Measurements from ENCODE around the gene MEI4. TPM values are rescaled to one million over a fixed set of nuclear protein-coding genes. Genes with fewer than 3 reads are reported as not detected.

Gene MEI4
- total RNA-seq, 1 experiment from 2014 or later, result not detected

DNA sequence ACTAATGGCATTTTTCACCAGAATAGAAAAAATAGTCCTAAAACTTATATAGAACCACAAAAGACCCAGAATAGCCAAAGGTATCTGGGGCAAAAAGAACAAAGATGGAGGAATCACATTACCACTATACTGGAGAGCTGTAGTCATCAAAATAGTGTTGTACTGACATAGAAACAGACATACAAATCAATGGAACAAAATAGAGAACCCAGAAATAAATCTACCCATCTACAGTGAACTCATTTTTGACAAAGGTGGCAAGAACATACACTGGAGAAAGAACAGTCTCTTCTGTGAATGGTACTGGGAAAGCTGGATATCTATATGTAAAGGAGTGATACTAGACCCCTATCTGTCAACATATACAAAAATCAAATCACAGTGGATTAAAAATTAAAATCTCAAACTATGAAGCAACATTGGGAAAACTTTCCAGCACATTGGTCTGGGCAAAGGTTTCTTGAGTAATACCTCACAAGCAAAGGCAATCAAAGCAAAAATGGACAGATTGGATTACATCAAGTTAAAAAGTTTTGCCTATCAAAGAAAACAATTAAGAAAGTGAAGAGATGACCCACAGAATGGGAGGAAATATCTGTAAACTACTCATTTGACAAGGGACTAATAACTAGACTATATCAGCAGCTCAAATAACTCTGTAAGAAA lies 120.5 kb downstream of the MEI4 start:
- H3K36me3 ChIP-seq (ENCODE audit: control insufficient read depth in 1 of 2, insufficient read depth in 2 of 2, low read length in 2 of 2), result no peaks in the 10 kb centered on the region
- H3K9me2 ChIP-seq (ENCODE audit: insufficient read depth), result no peaks in the 10 kb centered on the region
- no peak overlapping the region for H3K27ac ChIP-seq (ENCODE audit: low read depth, low read length)
- H3K9ac ChIP-seq (ENCODE audit: low read length), result no peak overlapping the region
- H2AFZ ChIP-seq (ENCODE audit: low read depth, low read length, poor library complexity, severe bottlenecking), result no peak overlapping the region
- intact Hi-C loops (cut with micrococcal nuclease), result no loop called here
- H3K4me2 ChIP-seq (ENCODE audit: low read length), result no peak overlapping the region
- no peaks in the 10 kb centered on the region for H3K27me3 ChIP-seq (ENCODE audit: insufficient read depth, low read length)
- CTCF ChIA-PET, result no interaction called here
- no peaks in the 10 kb centered on the region for H3K9me3 ChIP-seq (ENCODE audit: control insufficient read depth in 1 of 2, insufficient read depth in 1 of 2, low read depth in 1 of 2, low read length in 2 of 2)
- BruUV-seq (replicated peaks), result no TSS peak
- H3K79me2 ChIP-seq (ENCODE audit: insufficient read depth, low read length), result no peaks in the 10 kb centered on the region
- H4K20me1 ChIP-seq (ENCODE audit: insufficient read depth), result no peaks in the 10 kb centered on the region
- DNase-seq (ENCODE audit: low read depth, low spot score) (no peak), ATAC-seq (no peak)
- H3K4me3 ChIP-seq (replicated peaks in 1 of 2; ENCODE audit: low read depth in 1 of 2, low read length in 2 of 2), result no peak overlapping the region
- TF ChIP-seq, protein P1, sequence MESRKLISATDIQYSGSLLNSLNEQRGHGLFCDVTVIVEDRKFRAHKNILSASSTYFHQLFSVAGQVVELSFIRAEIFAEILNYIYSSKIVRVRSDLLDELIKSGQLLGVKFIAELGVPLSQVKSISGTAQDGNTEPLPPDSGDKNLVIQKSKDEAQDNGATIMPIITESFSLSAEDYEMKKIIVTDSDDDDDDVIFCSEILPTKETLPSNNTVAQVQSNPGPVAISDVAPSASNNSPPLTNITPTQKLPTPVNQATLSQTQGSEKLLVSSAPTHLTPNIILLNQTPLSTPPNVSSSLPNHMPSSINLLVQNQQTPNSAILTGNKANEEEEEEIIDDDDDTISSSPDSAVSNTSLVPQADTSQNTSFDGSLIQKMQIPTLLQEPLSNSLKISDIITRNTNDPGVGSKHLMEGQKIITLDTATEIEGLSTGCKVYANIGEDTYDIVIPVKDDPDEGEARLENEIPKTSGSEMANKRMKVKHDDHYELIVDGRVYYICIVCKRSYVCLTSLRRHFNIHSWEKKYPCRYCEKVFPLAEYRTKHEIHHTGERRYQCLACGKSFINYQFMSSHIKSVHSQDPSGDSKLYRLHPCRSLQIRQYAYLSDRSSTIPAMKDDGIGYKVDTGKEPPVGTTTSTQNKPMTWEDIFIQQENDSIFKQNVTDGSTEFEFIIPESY (IDR thresholded peaks at IDR 0.05; ENCODE audit: extremely low read depth, insufficient replicate concordance, low read length), result no peak
- no peak for TF ChIP-seq TCF7L2 (IDR thresholded peaks at IDR 0.05; ENCODE audit: borderline replicate concordance, extremely low read depth, insufficient read depth, insufficient read length)
- H3K4me1 ChIP-seq (ENCODE audit: control insufficient read depth in 1 of 2, insufficient read depth in 2 of 2, low read length in 2 of 2), result no peaks in the 10 kb centered on the region; a peak in 1 of 4 replicates
- POLR2A ChIA-PET, result no interaction called here
- RAD21 ChIA-PET (ENCODE audit: low non-redundant PET in 1 of 2, low total read pairs in 2 of 2, uncharacterized antibody in 2 of 2, unreplicated experiment in 2 of 2), result no interaction called here

DNA sequence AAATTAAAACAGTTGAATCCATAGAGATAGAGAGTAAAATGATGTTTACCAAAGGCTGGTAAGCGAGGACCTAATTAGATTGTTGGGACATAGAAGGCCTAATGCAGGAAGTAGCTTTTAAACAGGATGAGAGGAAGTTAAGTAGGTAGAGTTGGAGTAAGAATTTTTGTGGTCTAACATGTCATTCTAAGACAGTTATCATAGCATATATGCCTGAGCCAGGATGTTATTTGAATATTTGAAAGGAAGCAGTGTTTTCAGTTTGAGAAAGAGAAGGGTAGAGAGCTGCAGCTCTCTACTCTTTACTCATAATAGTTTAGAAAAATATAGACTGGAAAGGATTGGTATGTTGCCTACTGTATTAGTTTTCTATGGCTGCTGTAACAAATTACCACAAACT lies 121.6 kb downstream of the MEI4 start:
- no peak for ATAC-seq
- no peak overlapping the region for H3K4me3 ChIP-seq (replicated peaks in 1 of 2; ENCODE audit: low read depth in 1 of 2, low read length in 2 of 2)
- H4K20me1 ChIP-seq (ENCODE audit: insufficient read depth), result no peaks in the 10 kb centered on the region
- no peak overlapping the region for H3K4me2 ChIP-seq (ENCODE audit: low read length)
- H3K36me3 ChIP-seq (ENCODE audit: control insufficient read depth in 1 of 2, insufficient read depth in 2 of 2, low read length in 2 of 2), result no peaks in the 10 kb centered on the region
- H3K27ac ChIP-seq (ENCODE audit: low read depth, low read length), result no peak overlapping the region
- ChIA-PET CTCF (no interaction called here), POLR2A (no interaction called here), RAD21 (ENCODE audit: low non-redundant PET in 1 of 2, low total read pairs in 2 of 2, uncharacterized antibody in 2 of 2, unreplicated experiment in 2 of 2) (no interaction called here)
- H3K9me2 ChIP-seq (ENCODE audit: insufficient read depth), result no peaks in the 10 kb centered on the region
- intact Hi-C loops (cut with micrococcal nuclease), result no loop called here
- no peaks in the 10 kb centered on the region for H3K79me2 ChIP-seq (ENCODE audit: insufficient read depth, low read length)
- H2AFZ ChIP-seq (ENCODE audit: low read depth, low read length, poor library complexity, severe bottlenecking), result no peak overlapping the region
- no peak for TF ChIP-seq CEBPB (IDR thresholded peaks at IDR 0.05; ENCODE audit: low read depth)
- TF ChIP-seq SIN3A (IDR thresholded peaks at IDR 0.05; ENCODE audit: low read depth), result no peak
- no peak for TF ChIP-seq EGR1 (IDR thresholded peaks at IDR 0.05; ENCODE audit: low read depth)
- DNase-seq (ENCODE audit: low read depth, low spot score), result no peak
- BruUV-seq (replicated peaks), result no TSS peak
- no peaks in the 10 kb centered on the region for H3K9me3 ChIP-seq (ENCODE audit: control insufficient read depth in 1 of 2, insufficient read depth in 1 of 2, low read depth in 1 of 2, low read length in 2 of 2)
- H3K4me1 ChIP-seq (ENCODE audit: control insufficient read depth in 1 of 2, insufficient read depth in 2 of 2, low read length in 2 of 2), result no peaks in the 10 kb centered on the region; a peak in 1 of 4 replicates
- H3K27me3 ChIP-seq (ENCODE audit: insufficient read depth, low read length), result no peaks in the 10 kb centered on the region
- no peak overlapping the region for H3K9ac ChIP-seq (ENCODE audit: low read length)

Measured in HCT116 (cell line).